Measurements from ENCODE around the gene KRTAP4-2. TPM values are rescaled to one million over a fixed set of nuclear protein-coding genes. Genes with fewer than 3 reads are reported as not detected.
"Not testable (repeated sequence)": the region's sequence is repeated elsewhere in the genome, so short reads cannot be mapped to it uniquely, and the experiment has no call there.

KRTAP4-2 gene
- total RNA-seq, 1 donor from 2014 or later, result not detected

GRCh38 chr17:41145261-41145660 is 32.8 kb downstream of the KRTAP4-2 start:
- Mint-ChIP-seq H3K4me1 (no peaks in the 10 kb centered on the region), H3K4me3 (no peak overlapping the region), H3K27me3 (ENCODE audit: low read depth) (peaks cover 17% of the 10 kb centered on the region), H3K36me3 (ENCODE audit: low read depth) (peaks cover 10% of the 10 kb centered on the region), H3K9me3 (peaks cover 18% of the 10 kb centered on the region), H3K27ac (ENCODE audit: unreplicated experiment) (no peak overlapping the region)
- DNase-seq (ENCODE audit: low read depth, low spot score), result no peak
- no peak for TF ChIP-seq CTCF (conservative IDR thresholded peaks at IDR 0.05)

GRCh38 chr17:41144846-41145245 is 33.2 kb downstream of the KRTAP4-2 start:
- Mint-ChIP-seq H3K27me3 (ENCODE audit: low read depth) (peaks cover 17% of the 10 kb centered on the region), H3K9me3 (peaks cover 18% of the 10 kb centered on the region), H3K4me3 (no peak overlapping the region), H3K27ac (ENCODE audit: unreplicated experiment) (no peak overlapping the region), H3K4me1 (no peaks in the 10 kb centered on the region), H3K36me3 (ENCODE audit: low read depth) (peaks cover 10% of the 10 kb centered on the region)
- TF ChIP-seq CTCF (conservative IDR thresholded peaks at IDR 0.05), result no peak
- no peak for DNase-seq (ENCODE audit: low read depth, low spot score)

- H3K4me1 Mint-ChIP-seq, result no peaks in the 10 kb centered on the region
- H3K27me3 Mint-ChIP-seq (ENCODE audit: low read depth), result peaks cover 5% of the 10 kb centered on the region
- no peak overlapping the region for H3K4me3 Mint-ChIP-seq
- H3K27ac Mint-ChIP-seq (ENCODE audit: unreplicated experiment), result no peak overlapping the region
- H3K9me3 Mint-ChIP-seq, result peaks cover 30% of the 10 kb centered on the region
- no peak for TF ChIP-seq CTCF (conservative IDR thresholded peaks at IDR 0.05)
- no peak for DNase-seq (ENCODE audit: low read depth, low spot score)
- peaks cover 16% of the 10 kb centered on the region for H3K36me3 Mint-ChIP-seq (ENCODE audit: low read depth)
Observed at GRCh38 chr17:41141361-41141760, 36.7 kb downstream of the KRTAP4-2 start.

- H3K27ac Mint-ChIP-seq (ENCODE audit: unreplicated experiment), result no peak within 1 kb of the TSS
Observed at GRCh38 chr17:41140360-41141131, 37.5 kb downstream of the KRTAP4-2 start, which contains the start of gene KRTAP4-6. Gene KRTAP4-6, minus strand, starts transcription at chr17:41140544. Its CDS starts 57 bp downstream, at chr17:41140487.

GRCh38 chr17:41139865-41140264 is 38.2 kb downstream of the KRTAP4-2 start:
- not testable (repeated sequence) for DNase-seq (ENCODE audit: low read depth, low spot score); H3K27ac Mint-ChIP-seq (ENCODE audit: unreplicated experiment); H3K4me1 Mint-ChIP-seq; H3K4me3 Mint-ChIP-seq; H3K27me3 Mint-ChIP-seq (ENCODE audit: low read depth)
- Mint-ChIP-seq H3K36me3 (ENCODE audit: low read depth) (peaks cover 16% of the 10 kb centered on the region), H3K9me3 (peaks cover 30% of the 10 kb centered on the region)

More at GRCh38 chr17:41140360-41141131, 37.5 kb downstream of the KRTAP4-2 start, which contains the start of gene KRTAP4-6:
- Mint-ChIP-seq H3K27me3 (ENCODE audit: low read depth) (peaks cover 5% of the 10 kb centered on the region), H3K4me3 (no peak within 1 kb of the TSS), H3K9me3 (peaks cover 30% of the 10 kb centered on the region), H3K36me3 (ENCODE audit: low read depth) (peaks cover 16% of the 10 kb centered on the region), H3K4me1 (no peaks in the 10 kb centered on the region)
- DNase-seq (ENCODE audit: low read depth, low spot score), result no peak
- no peak for TF ChIP-seq CTCF (conservative IDR thresholded peaks at IDR 0.05)

All from neural crest cell (in vitro differentiated cells).